Posterior cingulate gyrus (tissue), 11 donors: ENCODE measurements around the gene PPARA.
"Not testable (repeated sequence)": the region's sequence is repeated elsewhere in the genome, so short reads cannot be mapped to it uniquely, and the experiment has no call there.

Experiments
- DNase-seq, 10 donors: peaks; one replicate each; pipeline versions ENCODE4 v3.0.0 to v3.0.0-alpha.2; 2020 to 2021; ENCODE audit warnings: mixed read lengths in 3 of 10
- intact Hi-C: fragments of 100-400 bp; cut with DNase I; formaldehyde crosslinking; loops from one replicate; pipeline ENCODE4 v1.15.1; 2023

Gene PPARA

DNA sequence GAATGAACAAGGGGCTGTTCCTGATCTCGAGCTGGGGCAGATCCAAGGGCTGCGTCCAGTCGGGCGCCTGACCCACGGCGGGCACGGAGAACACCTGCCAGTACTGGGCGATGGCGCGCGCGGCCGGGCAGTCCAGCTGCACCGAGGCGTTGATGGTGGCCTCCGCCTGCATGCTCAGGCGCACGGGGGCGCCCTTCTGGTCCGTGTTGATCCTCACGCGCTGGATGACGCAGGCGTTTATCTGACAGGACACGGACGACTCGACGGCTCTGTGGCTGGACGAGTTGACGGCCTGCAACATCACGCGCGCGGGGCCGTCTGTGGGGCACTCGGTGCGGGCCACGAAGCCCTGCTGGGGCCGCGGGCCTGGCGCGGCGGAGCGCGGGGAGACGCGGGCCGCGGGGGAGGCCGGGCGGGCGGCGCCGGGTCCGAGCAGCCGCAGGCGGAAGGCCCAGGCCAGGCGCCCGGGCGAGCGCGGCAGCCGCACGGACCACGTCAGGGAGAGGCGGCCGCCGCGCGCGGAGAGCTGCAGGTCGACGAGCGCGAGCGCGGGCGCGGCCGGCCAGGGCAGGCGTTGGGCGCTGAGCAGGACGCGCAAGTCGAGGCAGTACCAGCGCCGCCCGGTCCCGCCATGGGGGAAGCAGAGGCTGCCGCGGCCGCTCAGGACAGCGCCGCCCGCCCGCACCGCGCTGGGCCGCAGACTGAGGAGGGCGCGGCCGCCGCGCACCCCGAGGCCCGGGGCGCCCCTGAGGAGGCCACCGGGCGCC lies 112.3 kb downstream of the PPARA start:
- peak in 4 of 10 donors; percentile 46 to 76 (median 55) for DNase-seq
- intact Hi-C loops: no loop called here

DNA sequence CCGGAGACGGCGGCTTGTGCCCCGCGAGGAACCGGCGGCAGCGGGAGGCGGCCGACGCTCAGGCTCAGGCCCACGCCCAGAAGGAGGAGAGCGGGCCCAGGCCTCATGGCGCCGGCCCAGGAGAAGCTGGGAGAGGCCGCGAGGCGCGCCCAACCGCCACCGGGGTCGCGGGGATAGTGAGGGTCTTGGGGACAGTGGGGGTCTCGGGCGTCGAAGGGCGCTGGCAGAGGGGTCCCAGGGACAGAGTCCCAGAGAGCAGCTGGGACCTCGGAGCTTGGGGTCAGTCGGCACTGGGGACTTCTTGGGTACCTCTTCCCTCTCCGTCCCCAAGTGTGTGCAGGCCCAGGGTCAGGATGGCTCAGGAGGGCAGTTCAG lies 112.9 kb downstream of the PPARA start, which contains the start of gene PKDREJ:
Gene PKDREJ (minus strand): TSS at position 128 of the 375 bp plus-strand sequence. CDS start 21 bp downstream, at position 107.
- intact Hi-C loops: no loop called here
- DNase-seq: peak in 2 of 10 donors; percentile 31 to 59

DNA sequence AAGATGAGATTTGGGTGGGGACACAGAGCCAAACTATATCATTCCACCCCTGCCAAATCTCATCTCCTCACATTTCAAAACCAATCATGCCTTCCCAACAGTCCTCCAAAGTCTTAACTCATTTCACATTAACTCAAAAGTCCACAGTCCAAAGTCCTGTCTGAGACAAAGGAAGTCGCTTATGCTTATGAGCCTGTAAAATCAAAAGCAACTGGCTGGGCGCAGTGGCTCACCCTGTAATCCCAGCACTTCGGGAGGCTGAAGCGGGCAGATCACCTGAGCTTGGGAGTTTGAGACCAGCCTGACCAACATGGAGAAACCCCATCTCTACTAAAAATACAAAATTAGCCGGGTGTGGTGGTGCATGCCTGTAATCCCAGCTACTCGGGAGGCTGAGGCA lies 114.2 kb downstream of the PPARA start:
- intact Hi-C loops: not testable (repeated sequence)
- peak in 1 of 10 donors; percentile 21 for DNase-seq

DNA sequence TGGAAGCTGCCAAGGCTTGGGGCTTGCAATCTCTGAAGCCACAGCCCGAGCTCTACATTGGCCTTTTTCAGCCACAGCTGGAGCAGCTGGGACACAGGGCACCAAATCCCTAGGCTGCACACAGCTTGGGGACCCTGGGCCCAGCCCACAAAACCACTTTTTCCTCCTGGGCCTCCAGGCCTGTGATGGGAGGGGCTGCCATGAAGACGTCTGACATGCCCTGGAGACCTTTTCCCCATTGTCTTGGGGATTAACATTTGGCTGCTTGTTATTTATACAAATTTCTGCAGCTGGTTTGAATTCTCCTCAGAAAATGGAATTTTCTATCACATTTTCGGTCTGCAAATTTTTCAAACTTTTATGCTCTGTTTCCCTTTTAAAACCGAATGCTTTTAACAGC lies 115.3 kb downstream of the PPARA start:
- intact Hi-C loops: not testable (repeated sequence)
- peak in 1 of 10 donors; percentile 33 for DNase-seq

DNA sequence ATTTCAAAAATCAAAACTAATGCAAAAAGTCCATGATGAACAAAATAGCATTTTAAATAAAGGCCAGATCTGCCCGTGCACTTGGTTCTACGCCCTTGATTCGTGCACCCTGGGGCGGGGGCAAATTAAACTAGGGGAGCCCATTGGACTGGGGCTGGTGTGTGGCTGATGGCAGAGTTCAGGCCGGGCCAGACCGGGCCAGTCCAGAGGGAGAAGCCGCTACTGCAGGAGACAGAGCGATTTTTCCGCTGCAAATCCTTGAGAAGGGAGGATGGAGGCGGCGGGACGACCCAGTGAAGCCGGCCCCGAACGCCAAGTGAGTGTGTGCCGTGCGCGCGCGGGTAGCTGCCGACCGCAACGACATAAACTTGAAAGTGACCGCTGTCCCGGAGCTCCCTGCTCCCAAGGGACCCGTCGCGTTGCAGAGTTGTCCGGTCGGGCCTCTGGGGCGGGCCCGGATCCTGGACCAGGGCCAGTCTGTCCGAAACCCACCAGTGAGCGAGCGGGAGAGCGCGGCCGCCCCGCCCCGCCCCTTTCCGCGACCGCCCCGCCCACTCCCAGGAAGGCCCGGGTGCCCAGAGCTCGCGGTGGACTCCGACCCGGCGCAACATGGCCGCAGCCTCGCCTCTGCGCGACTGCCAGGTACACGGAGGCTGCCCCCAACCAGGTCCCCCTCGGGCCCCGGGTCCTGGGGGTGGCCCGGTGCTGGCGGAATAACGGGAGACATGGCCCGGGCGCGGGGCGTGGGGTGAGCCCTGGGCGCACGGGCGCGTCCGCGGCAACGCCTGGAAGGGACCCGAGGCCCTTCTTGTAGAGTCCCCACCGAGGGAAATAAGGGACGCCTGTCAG lies 117.3 kb downstream of the PPARA start, which contains the start of gene TTC38:
Gene TTC38 (plus strand): TSS at position 578 of the 849 bp plus-strand sequence. CDS start 32 bp downstream, at position 610.
- DNase-seq: peak; percentile 70 to 97 (median 85)
- intact Hi-C loops: no loop called here

DNA sequence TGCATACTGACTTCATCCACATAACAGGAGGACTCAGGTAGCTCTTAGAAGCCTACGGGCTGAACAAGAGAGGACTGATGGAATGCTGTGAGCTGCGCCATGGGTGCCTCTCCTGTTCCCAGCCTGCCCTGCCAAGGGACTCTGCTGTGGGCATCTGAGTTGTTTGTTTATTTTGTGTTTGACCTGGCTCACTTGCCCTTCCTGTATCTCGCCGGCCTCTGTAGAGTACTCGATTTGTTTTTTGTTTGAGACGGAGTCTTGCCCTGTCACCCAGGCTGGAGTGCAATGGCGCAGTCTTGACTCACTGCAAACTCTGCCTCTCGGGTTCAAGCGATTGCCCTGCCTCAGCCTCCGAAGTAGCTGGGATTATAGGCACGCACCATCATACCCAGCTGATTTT lies 119.2 kb downstream of the PPARA start:
- peak in 3 of 10 donors; percentile 37 to 53 (median 46) for DNase-seq
- intact Hi-C loops: no loop called here

DNA sequence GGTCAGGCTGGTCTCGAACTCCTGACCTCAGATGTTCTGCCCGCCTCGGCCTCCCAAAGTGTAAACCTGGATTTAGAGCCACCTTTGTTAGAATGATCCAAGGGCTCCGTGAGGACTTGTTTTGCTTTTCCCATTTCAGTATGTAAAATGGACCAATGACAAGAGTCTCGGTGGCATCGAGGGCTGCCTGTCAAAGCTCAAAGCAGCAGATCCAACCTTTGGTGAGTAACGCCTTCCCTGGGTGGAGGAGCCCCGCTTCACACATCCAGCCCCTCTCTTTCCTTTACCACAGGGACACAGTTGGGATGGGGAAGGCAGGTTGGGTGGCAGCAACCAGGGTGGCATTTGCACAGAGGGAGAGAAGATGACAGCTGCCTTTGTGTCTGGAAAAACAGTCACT lies 121.9 kb downstream of the PPARA start:
- no peak for DNase-seq
- intact Hi-C loops: no loop called here

DNA sequence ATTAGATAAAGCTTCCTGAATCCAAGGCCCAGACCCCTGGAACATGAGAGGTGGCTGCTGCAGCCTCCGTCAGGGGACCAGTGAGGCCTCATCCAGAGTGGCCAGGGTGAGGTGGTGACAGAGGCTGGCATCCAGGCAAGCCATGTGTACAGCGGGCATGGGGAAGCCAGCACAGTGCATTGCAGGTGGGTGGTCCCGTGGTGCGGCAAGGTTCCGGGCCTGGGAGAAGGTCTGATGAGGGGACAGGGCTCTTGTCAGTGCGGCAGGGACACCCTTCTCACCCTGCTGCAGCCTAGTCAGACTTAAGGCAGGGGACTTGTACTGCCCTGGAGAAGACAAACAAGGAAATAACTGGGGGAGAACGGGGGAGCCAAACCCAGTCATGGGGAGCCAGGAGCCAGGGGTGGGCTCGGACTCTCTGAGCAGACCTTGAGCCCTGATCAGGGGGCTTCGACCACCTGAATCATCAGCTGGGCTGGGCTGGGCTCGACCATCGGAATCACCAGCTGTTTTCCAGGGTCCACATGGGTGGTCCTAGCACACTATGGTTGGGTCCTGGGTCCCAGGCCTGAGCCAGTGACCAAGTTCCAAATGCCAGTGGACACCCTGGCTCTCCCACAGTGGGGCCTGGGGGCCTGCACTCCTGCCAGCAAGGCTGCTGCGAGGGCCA lies 122.6 kb downstream of the PPARA start:
- intact Hi-C loops: no loop called here
- peak in 2 of 10 donors; percentile 30 to 49 for DNase-seq

DNA sequence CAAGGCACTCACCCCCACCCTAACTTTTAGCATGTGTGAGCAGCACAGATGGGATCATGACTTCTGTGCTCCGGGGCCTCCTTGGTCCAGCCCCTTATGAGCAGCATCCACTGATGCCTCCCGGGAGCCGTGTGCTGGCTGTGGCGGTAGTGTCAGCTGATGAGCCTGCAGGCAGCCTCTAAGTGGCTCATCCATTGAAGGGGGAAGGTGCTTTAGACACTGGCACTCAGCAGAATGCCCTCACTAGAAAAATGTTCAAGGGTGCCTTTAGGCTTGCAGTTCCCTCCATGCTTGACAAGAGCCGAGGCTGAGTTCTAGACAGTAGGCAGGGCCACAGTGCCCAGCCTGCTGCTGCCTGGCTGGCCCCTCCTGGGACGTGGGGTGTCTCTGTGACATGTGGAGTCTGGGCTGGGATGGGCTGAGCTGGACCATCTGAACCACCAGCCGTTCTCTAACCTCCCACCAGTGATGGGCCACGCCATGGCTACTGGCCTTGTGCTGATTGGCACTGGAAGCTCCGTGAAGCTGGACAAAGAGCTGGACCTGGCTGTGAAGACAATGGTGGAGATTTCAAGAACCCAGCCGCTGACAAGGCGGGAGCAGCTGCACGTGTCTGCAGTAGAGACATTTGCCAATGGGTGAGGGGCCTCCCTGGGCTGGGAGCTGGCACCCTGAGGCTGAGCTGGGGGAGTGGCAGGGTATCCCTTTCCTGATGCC lies 123.3 kb downstream of the PPARA start:
- intact Hi-C loops: no loop called here
- DNase-seq: peak in 2 of 10 donors; percentile 50 to 55

DNA sequence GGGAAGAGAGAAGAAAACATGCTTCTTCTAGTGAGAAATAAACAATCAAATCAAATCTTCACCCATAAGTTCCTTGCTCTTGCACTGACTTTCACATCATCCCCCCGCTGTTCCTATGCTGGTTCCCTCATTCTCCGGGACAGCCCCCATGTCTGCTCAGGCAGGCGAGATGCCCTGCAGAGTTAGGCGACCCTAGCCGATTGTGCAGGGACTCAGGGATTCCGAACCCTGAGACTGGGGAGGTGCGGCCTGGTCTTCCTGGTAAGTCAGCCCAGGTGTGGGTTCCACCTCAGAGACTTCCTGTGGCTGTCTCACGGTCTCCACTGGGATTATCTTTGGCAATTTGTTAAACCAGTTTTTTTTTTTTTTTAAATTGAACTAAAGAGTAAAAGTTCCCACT lies 124.1 kb downstream of the PPARA start:
- peak in 2 of 10 donors; percentile 33 to 39 for DNase-seq
- intact Hi-C loops: no loop called here

DNA sequence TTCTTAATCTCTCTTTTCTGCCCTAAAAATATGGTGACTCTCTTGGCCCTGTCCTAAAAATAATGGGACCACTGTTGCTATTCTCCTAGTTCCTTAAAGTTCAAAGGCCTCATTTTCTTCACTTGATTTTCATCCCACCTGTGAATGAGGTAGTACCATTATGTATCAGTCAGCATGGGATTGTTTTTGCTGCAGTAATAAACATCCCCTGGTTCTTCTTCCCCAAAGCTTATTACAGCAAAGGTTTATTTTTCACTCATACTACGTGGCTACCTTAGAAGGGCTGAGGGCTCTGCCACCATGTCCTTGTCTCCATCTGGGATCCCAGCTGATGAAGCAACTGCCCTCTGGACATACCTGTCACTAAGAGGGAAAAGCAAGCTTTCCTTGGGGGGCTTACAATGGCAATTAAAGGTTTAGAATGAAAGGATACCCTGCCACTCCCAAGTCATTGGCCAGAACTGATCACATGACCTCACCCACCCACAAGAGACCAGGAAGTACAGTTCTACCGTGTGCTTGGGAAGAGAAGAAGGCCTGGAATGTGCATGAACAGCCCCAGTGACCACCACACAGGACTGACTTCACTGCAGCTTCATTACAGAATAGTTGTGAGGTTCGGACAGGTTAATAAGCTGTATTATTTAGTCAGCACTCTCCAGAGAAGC lies 125.3 kb downstream of the PPARA start:
- DNase-seq: no peak
- intact Hi-C loops: no loop called here

DNA sequence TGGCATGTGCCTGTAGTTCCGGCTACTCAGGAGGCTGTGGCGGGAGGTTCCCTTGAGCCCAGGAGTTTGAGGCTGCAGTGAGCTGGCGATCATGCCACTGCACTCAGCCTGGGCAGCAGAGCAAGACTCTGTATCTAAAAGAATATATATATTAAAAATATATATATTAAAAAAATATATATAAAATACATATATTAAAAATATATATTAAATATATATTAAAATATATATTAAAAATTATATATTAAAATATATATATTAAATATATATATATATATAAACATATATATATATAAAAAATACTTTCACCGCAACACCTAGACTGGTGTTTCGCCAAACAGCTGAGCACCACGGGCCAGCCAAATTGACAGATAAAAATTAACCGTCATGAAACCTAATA lies 126.2 kb downstream of the PPARA start:
- peak in 1 of 10 donors; percentile 35 for DNase-seq
- intact Hi-C loops: no loop called here

DNA sequence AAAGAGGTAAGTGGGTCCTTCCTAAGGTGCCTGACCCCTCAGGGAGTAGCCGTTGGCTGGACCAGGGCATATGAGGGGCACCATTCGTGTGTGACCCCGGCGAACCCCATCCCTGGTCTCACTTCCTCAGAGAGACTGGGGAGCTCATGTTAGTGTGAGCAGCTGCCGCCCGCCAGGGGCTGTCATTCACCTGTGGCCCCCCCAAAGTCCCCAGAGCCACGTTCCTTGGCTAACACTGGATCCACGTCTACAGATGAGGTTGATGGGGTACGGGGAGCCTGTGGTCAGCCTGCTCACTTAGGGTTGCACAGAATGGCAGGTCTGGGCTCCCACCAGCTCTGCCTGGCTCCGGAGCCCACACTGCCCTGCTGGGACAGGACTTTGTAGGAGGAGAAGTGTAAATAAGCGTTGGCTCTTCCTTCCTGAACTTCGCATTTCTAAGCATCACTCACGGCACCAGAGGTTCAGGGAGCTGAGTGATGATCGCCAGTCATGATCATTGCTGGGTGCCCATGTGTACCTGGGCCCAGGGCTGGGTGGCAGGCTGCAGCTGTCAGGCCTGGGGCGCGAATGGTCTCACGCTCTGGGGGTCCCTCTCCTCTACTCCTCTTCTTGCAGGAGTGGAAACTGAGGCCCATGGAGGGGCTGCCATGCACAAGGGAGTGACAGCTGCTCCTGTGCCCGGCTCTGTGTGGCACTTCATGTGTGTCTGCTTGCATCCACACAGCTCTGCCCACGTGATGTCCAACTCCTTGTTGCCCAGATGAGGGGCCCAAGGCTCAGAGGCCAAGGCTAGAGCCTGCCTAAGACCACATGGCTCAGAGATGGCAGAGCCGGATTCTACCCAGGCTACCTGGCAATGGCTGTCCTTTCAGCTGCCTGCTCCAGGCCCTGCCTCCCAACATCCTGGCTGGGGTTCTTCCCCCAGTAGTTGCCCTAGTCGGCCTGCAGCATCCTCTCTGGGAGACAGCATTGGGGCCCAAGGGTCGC lies 128.6 kb downstream of the PPARA start:
- peak in 3 of 10 donors; percentile 57 to 71 (median 70) for DNase-seq
- intact Hi-C loops: no loop called here

DNA sequence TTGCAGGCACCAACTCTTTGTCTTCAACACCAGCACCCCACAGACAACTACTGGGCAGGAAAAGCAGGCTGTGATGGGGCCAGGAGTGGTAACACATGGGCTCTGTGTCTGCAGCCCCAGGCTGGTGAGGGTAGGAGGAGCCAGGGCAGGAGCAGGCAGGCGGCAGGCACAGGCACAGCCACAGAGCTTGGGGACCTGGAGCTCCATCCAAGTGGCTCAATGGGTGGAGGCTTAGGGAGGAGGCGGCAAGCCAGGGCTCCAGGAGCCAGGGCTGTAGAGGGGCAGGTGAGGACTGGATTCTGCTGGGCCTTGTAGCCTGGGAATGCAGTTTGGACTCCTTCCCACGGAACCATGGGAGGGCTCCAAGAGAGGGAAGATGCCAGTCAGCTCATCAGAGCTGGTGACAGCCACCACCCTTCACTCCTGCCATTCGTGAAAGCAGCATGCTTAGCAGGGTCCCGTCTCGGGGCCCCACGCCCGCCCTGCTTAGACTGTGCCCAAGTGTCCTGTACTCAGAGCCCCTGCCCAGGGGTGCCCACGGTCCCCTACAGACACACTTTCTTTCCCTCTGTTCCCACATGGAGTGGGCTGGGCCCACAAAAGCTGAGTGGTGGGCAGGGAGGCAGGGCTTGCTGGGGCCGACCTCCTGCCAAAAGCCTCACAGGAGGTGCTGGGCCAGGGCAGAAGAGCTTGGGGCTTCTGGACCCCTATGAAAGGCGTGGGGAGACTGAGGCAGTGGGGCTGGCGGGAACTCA lies 129.9 kb downstream of the PPARA start:
- intact Hi-C loops: no loop called here
- DNase-seq: peak in 3 of 10 donors; percentile 60 to 80 (median 69)

DNA sequence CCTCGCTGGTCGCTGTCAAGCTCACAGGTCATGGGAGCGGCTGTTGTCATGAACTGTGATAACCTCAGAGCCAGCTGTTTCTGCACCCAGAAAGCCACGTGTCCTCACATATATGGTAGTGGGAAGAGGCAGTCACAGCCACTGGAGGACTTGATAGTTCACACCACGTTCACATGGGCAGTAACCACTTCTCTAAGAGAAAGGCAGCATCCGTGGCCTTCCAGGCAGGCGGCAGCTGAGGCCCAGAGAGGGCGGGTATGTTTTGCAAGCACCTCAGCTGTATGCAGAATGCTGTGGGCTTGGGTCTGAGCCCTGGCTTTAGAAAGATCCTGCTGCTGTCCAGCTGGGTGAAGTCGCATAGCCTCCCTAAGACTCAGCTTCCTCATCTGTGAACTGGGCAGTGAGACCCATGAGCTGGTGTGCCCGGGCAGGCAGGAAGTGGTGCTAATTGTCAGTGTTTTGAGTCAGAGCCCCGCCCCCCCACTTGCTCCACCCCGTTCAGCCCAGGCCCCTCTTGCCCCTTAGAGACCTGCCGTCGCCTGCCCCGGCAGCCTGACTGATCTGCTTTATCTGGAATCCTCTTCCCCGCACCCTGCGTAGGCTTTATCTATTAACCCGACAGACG lies 130.8 kb downstream of the PPARA start:
- intact Hi-C loops: no loop called here
- peak in 6 of 10 donors; percentile 28 to 87 (median 51) for DNase-seq

DNA sequence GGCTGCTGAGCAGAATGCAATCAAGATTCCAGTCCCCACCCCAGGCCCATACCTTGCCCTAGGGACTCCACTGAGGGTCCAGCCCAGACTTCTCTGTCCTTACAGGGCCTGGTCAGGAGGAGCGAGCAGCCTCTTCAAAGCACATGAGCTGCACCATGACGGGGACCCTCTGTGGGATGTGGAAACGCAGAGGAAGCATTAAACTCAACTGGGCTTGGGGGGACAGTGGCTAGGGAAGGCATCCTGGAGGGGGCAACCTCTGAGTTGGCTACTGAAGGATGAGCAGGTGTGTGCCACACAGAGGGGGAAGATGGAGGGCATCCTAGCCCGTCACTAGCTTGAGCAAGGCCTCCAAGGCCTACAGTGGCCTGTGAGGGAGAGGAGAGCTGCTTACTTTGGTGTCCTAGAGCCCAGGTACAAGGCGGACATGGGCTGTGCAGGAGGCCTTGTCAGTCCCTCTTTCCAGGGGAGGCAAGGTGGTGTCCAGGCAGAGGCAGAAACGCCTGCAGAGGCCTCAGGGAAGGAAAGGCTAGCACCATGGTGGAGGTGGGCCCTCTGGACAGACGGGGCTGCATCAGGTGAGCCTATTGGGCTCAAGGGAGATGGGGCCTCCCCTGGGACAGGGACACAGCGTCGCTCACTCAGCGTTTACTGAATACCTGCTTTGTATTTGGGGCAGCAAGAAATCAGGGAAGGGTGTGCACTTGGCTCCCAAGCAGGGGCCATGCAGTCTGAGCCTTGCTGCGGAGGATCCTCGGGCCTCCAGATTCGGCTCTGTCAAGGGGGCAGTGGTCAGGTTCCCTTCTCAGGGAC lies 131.7 kb downstream of the PPARA start:
- intact Hi-C loops: no loop called here
- peak in 3 of 10 donors; percentile 25 to 75 (median 54) for DNase-seq
